ENCODE measurements around the gene ENOX1.

The ENOX1 gene

GRCh38 chr13:43475140-43475539, 311.6 kb downstream of the ENOX1 start:
- no peaks in the 10 kb centered on the region for H3K9me3 ChIP-seq (ENCODE audit: control insufficient read depth in 5 of 5, low read length in 5 of 5)
- no peak overlapping the region for H3K27ac ChIP-seq (ENCODE audit: low read depth, low read length)
- no peaks in the 10 kb centered on the region for H3K27me3 ChIP-seq (ENCODE audit: control insufficient read depth in 5 of 5, insufficient read depth in 4 of 5, low read length in 5 of 5)
- H3K4me1 ChIP-seq (ENCODE audit: control insufficient read depth in 5 of 5, insufficient read depth in 5 of 5, low read length in 5 of 5): peaks cover 0 to 13% (median 12%) of the 10 kb centered on the region in 5 donors
- H3K4me3 ChIP-seq (ENCODE audit: low read depth in 1 of 5, low read length in 5 of 5): no peak overlapping the region
- H3K36me3 ChIP-seq (ENCODE audit: control insufficient read depth in 5 of 5, insufficient read depth in 5 of 5, low read length in 5 of 5): no peaks in the 10 kb centered on the region
- no peak overlapping the region for H3K9ac ChIP-seq (ENCODE audit: low read length in 5 of 5)

GRCh38 chr13:43473437-43473836, 313.3 kb downstream of the ENOX1 start:
- Histone ChIP-seq H3K9me3 (ENCODE audit: control insufficient read depth in 5 of 5, low read length in 5 of 5) (no peaks in the 10 kb centered on the region), H3K4me3 (ENCODE audit: low read depth in 1 of 5, low read length in 5 of 5) (no peak overlapping the region), H3K4me1 (ENCODE audit: control insufficient read depth in 5 of 5, insufficient read depth in 5 of 5, low read length in 5 of 5) (peaks cover 0 to 12% (median 8%) of the 10 kb centered on the region in 5 donors), H3K27ac (ENCODE audit: low read depth, low read length) (no peak overlapping the region), H3K27me3 (ENCODE audit: control insufficient read depth in 5 of 5, insufficient read depth in 4 of 5, low read length in 5 of 5) (no peaks in the 10 kb centered on the region), H3K36me3 (ENCODE audit: control insufficient read depth in 5 of 5, insufficient read depth in 5 of 5, low read length in 5 of 5) (no peaks in the 10 kb centered on the region), H3K9ac (ENCODE audit: low read length in 5 of 5) (no peak overlapping the region)

GRCh38 chr13:43472980-43473379, 313.8 kb downstream of the ENOX1 start:
- H3K27ac ChIP-seq (ENCODE audit: low read depth, low read length): no peak overlapping the region
- no peaks in the 10 kb centered on the region for H3K27me3 ChIP-seq (ENCODE audit: control insufficient read depth in 5 of 5, insufficient read depth in 4 of 5, low read length in 5 of 5)
- peaks cover 0 to 12% (median 7%) of the 10 kb centered on the region in 5 donors for H3K4me1 ChIP-seq (ENCODE audit: control insufficient read depth in 5 of 5, insufficient read depth in 5 of 5, low read length in 5 of 5)
- no peak overlapping the region for H3K4me3 ChIP-seq (ENCODE audit: low read depth in 1 of 5, low read length in 5 of 5)
- H3K9me3 ChIP-seq (ENCODE audit: control insufficient read depth in 5 of 5, low read length in 5 of 5): no peaks in the 10 kb centered on the region
- H3K36me3 ChIP-seq (ENCODE audit: control insufficient read depth in 5 of 5, insufficient read depth in 5 of 5, low read length in 5 of 5): no peaks in the 10 kb centered on the region
- H3K9ac ChIP-seq (ENCODE audit: low read length in 5 of 5): no peak overlapping the region

- Histone ChIP-seq H3K4me3 (ENCODE audit: low read depth in 1 of 5, low read length in 5 of 5) (no peak overlapping the region), H3K27ac (ENCODE audit: low read depth, low read length) (no peak overlapping the region), H3K9me3 (ENCODE audit: control insufficient read depth in 5 of 5, low read length in 5 of 5) (no peaks in the 10 kb centered on the region), H3K9ac (ENCODE audit: low read length in 5 of 5) (no peak overlapping the region), H3K27me3 (ENCODE audit: control insufficient read depth in 5 of 5, insufficient read depth in 4 of 5, low read length in 5 of 5) (no peaks in the 10 kb centered on the region), H3K36me3 (ENCODE audit: control insufficient read depth in 5 of 5, insufficient read depth in 5 of 5, low read length in 5 of 5) (no peaks in the 10 kb centered on the region), H3K4me1 (ENCODE audit: control insufficient read depth in 5 of 5, insufficient read depth in 5 of 5, low read length in 5 of 5) (peaks cover 0 to 12% (median 4%) of the 10 kb centered on the region in 5 donors)
These were observed 314.4 kb downstream of the ENOX1 start for GRCh38 chr13:43472339-43472738.

- H3K27me3 ChIP-seq (ENCODE audit: control insufficient read depth in 5 of 5, insufficient read depth in 4 of 5, low read length in 5 of 5): no peaks in the 10 kb centered on the region
These were observed 316.2 kb downstream of the ENOX1 start for GRCh38 chr13:43470610-43471009.

GRCh38 chr13:43469791-43470190, 317.0 kb downstream of the ENOX1 start:
- H3K9ac ChIP-seq (ENCODE audit: low read length in 5 of 5): no peak overlapping the region
- H3K4me3 ChIP-seq (ENCODE audit: low read depth in 1 of 5, low read length in 5 of 5): no peak overlapping the region
- no peak overlapping the region for H3K27ac ChIP-seq (ENCODE audit: low read depth, low read length)
- peaks cover 0 to 8% (median 3%) of the 10 kb centered on the region in 5 donors for H3K4me1 ChIP-seq (ENCODE audit: control insufficient read depth in 5 of 5, insufficient read depth in 5 of 5, low read length in 5 of 5)
- no peaks in the 10 kb centered on the region for H3K9me3 ChIP-seq (ENCODE audit: control insufficient read depth in 5 of 5, low read length in 5 of 5)
- no peaks in the 10 kb centered on the region for H3K36me3 ChIP-seq (ENCODE audit: control insufficient read depth in 5 of 5, insufficient read depth in 5 of 5, low read length in 5 of 5)
- H3K27me3 ChIP-seq (ENCODE audit: control insufficient read depth in 5 of 5, insufficient read depth in 4 of 5, low read length in 5 of 5): no peaks in the 10 kb centered on the region

More at GRCh38 chr13:43470610-43471009, 316.2 kb downstream of the ENOX1 start:
- H3K9me3 ChIP-seq (ENCODE audit: control insufficient read depth in 5 of 5, low read length in 5 of 5): no peaks in the 10 kb centered on the region
- no peak overlapping the region for H3K27ac ChIP-seq (ENCODE audit: low read depth, low read length)
- peaks cover 0 to 12% (median 3%) of the 10 kb centered on the region in 5 donors for H3K4me1 ChIP-seq (ENCODE audit: control insufficient read depth in 5 of 5, insufficient read depth in 5 of 5, low read length in 5 of 5)
- H3K9ac ChIP-seq (ENCODE audit: low read length in 5 of 5): no peak overlapping the region
- H3K4me3 ChIP-seq (ENCODE audit: low read depth in 1 of 5, low read length in 5 of 5): no peak overlapping the region
- no peaks in the 10 kb centered on the region for H3K36me3 ChIP-seq (ENCODE audit: control insufficient read depth in 5 of 5, insufficient read depth in 5 of 5, low read length in 5 of 5)

GRCh38 chr13:43464578-43465264, 322.1 kb downstream of the ENOX1 start:
- Histone ChIP-seq H3K36me3 (ENCODE audit: control insufficient read depth in 5 of 5, insufficient read depth in 5 of 5, low read length in 5 of 5) (no peaks in the 10 kb centered on the region), H3K4me1 (ENCODE audit: control insufficient read depth in 5 of 5, insufficient read depth in 5 of 5, low read length in 5 of 5) (no peaks in the 10 kb centered on the region), H3K9ac (ENCODE audit: low read length in 5 of 5) (no peak overlapping the region), H3K9me3 (ENCODE audit: control insufficient read depth in 5 of 5, low read length in 5 of 5) (no peaks in the 10 kb centered on the region), H3K27me3 (ENCODE audit: control insufficient read depth in 5 of 5, insufficient read depth in 4 of 5, low read length in 5 of 5) (no peaks in the 10 kb centered on the region), H3K27ac (ENCODE audit: low read depth, low read length) (no peak overlapping the region), H3K4me3 (ENCODE audit: low read depth in 1 of 5, low read length in 5 of 5) (no peak overlapping the region)

- no peak overlapping the region for H3K9ac ChIP-seq (ENCODE audit: low read length in 5 of 5)
- H3K9me3 ChIP-seq (ENCODE audit: control insufficient read depth in 5 of 5, low read length in 5 of 5): no peaks in the 10 kb centered on the region
- H3K27ac ChIP-seq (ENCODE audit: low read depth, low read length): no peak overlapping the region
- H3K36me3 ChIP-seq (ENCODE audit: control insufficient read depth in 5 of 5, insufficient read depth in 5 of 5, low read length in 5 of 5): no peaks in the 10 kb centered on the region
- H3K27me3 ChIP-seq (ENCODE audit: control insufficient read depth in 5 of 5, insufficient read depth in 4 of 5, low read length in 5 of 5): no peaks in the 10 kb centered on the region
- H3K4me1 ChIP-seq (ENCODE audit: control insufficient read depth in 5 of 5, insufficient read depth in 5 of 5, low read length in 5 of 5): peaks cover 0 to 8% (median 0%) of the 10 kb centered on the region in 5 donors
- no peak overlapping the region for H3K4me3 ChIP-seq (ENCODE audit: low read depth in 1 of 5, low read length in 5 of 5)
These were observed 338.0 kb downstream of the ENOX1 start for GRCh38 chr13:43448605-43449336.

- Histone ChIP-seq H3K4me3 (ENCODE audit: low read depth in 1 of 5, low read length in 5 of 5) (no peak overlapping the region), H3K9me3 (ENCODE audit: control insufficient read depth in 5 of 5, low read length in 5 of 5) (no peaks in the 10 kb centered on the region), H3K36me3 (ENCODE audit: control insufficient read depth in 5 of 5, insufficient read depth in 5 of 5, low read length in 5 of 5) (no peaks in the 10 kb centered on the region), H3K9ac (ENCODE audit: low read length in 5 of 5) (no peak overlapping the region), H3K4me1 (ENCODE audit: control insufficient read depth in 5 of 5, insufficient read depth in 5 of 5, low read length in 5 of 5) (peaks cover 0 to 8% (median 0%) of the 10 kb centered on the region in 5 donors), H3K27ac (ENCODE audit: low read depth, low read length) (no peak overlapping the region), H3K27me3 (ENCODE audit: control insufficient read depth in 5 of 5, insufficient read depth in 4 of 5, low read length in 5 of 5) (no peaks in the 10 kb centered on the region)
These were observed 340.6 kb downstream of the ENOX1 start for GRCh38 chr13:43446126-43446525.

- H3K9me3 ChIP-seq (ENCODE audit: control insufficient read depth in 5 of 5, low read length in 5 of 5): no peaks in the 10 kb centered on the region
- H3K27ac ChIP-seq (ENCODE audit: low read depth, low read length): no peak overlapping the region
- H3K27me3 ChIP-seq (ENCODE audit: control insufficient read depth in 5 of 5, insufficient read depth in 4 of 5, low read length in 5 of 5): no peaks in the 10 kb centered on the region
- H3K4me1 ChIP-seq (ENCODE audit: control insufficient read depth in 5 of 5, insufficient read depth in 5 of 5, low read length in 5 of 5): peaks cover 0 to 8% (median 0%) of the 10 kb centered on the region in 5 donors
- H3K36me3 ChIP-seq (ENCODE audit: control insufficient read depth in 5 of 5, insufficient read depth in 5 of 5, low read length in 5 of 5): no peaks in the 10 kb centered on the region
- no peak overlapping the region for H3K9ac ChIP-seq (ENCODE audit: low read length in 5 of 5)
- no peak overlapping the region for H3K4me3 ChIP-seq (ENCODE audit: low read depth in 1 of 5, low read length in 5 of 5)
These were observed 341.1 kb downstream of the ENOX1 start for GRCh38 chr13:43445668-43446067.
